ENCODE results near the gene GDPD1.
"Not testable (repeated sequence)": the region's sequence is repeated elsewhere in the genome, so short reads cannot be mapped to it uniquely, and the experiment has no call there.

The GDPD1 gene

DNA sequence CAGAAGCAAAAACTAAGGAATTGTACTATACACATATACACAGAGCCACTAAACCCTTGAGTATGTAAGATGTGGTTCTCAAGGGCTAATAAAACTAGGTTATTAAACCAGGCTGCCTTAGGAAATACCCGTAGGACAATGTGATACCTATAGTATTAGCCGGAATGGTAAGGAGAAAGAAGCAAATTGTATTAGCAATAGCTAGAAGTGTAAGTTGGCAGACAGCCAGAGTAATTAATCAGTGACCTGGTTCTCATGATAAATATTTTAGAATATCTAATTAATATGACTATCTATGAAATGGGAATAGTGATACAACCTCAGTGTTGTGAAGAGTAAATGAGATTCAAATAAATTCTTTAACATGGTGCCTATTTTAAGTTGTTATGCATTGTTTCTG is 18.6 kb downstream of the GDPD1 start:
- in situ Hi-C loops (cut with MboI; ENCODE audit: low sequenced_read_pairs), result no loop called here

DNA sequence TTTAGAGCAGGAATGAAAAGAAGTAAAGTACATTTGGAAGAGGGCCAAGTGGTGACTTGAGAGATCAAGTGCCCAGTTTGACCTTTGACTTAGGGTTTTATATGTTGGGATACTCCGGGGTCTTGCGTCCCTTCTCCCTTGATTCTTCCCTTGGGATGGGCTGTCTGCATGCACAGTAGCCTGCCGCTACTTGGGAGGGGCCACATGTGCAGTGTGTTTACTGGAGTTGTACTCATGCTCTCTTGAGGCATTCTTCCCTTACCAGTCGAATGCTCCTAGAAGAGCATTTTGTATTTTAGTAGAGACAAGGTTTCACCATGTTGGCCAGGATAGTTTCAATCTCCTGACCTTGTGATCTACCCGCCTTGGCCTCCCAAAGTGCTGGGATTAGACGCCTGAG is 23.8 kb downstream of the GDPD1 start:
- in situ Hi-C loops (cut with MboI; ENCODE audit: low sequenced_read_pairs), result no loop called here

DNA sequence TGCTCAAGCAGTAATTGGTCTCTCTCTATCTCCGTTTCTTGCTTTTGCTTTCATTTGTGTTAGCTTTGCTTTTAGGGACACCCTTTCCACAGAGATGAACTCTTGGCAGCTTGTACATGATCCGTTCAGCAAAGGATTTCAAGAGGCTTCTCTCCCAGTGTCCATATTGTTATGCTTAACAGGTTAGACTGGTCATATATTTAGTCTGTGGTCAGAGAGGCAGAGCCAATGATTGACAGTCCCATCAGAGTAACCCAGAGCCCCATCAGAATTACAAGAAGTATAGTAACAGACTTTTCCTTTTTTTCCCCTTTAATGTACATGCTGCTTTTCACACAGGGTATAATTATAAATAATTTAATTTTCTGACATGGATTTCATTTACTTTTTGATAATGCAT is 34.4 kb downstream of the GDPD1 start:
- in situ Hi-C loops (cut with MboI; ENCODE audit: low sequenced_read_pairs), result no loop called here

DNA sequence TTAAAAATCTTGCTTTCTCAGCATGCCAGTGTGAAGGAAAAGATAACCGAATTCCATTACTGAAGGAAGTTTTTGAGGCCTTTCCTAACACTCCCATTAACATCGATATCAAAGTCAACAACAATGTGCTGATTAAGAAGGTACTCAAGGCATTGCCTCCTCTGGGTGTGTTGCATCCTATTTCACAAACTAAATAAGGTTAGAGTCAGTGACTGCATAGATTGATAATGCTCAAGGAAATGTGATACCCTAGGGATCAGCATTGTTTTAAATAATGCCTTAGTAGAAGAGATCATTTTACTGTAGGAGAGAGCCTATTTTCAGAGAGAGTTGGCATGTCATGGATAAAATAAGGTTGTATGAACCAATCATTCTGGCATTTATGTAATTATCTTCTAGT is 36.8 kb downstream of the GDPD1 start:
- in situ Hi-C loops (cut with MboI; ENCODE audit: low sequenced_read_pairs), result no loop called here

DNA sequence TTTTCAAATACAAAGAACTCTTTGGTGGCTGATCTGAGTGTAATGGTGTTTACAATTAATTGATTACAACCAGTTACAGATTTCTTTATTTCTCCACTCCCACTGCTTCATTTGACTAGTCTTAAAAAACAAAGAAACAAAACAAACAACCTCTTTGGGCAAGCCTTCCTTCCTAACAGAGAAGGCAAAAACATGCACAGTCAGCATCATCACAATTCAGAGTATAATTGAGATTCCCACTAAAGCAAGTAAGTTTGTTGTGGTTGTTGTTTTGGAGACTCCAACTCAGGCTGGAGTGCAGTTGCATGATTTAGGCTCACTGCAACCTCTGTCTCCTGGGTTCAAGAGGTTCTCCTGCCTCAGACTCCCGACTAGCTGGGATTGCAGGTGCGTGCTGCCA is 40.4 kb downstream of the GDPD1 start:
- in situ Hi-C loops (cut with MboI; ENCODE audit: low sequenced_read_pairs), result no loop called here

DNA sequence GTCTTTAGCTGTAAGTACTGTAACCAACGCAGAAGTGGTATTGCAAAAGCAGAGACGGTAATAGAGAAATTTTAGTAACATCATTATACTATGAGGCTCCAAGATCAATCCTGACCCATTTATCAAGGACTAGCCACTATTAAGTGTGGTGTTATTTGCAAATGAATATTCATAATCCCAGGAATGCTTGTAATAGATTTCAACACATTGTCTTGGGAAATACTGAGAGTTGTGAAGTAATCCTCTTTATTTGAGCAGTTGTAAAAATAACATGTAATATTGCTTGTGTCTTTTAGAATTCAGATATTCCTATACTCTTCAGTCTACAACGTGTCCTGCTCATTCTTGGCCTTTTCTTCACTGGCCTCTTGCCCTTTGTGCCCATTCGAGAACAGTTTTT is 46.4 kb downstream of the GDPD1 start:
- in situ Hi-C loops (cut with MboI; ENCODE audit: low sequenced_read_pairs), result no loop called here

DNA sequence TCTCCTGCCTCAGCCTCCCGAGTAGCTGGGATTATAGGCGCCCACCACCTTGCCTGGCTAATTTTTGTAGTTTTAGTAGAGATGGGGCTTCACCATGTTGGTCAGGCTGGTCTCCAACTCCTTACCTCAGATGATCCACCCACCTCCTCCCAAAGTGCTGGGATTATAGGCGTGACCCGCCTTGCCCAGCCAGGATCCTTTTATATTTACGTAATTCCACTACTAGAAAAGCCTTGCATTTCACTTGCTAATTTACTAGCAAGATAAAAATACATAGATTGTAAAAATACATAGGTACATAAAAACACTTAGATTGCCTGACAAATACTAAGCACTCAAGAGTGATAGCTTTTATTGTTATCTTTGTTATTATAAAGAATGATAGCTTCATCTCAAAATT is 47.5 kb downstream of the GDPD1 start:
- in situ Hi-C loops (cut with MboI; ENCODE audit: low sequenced_read_pairs), result no loop called here

DNA sequence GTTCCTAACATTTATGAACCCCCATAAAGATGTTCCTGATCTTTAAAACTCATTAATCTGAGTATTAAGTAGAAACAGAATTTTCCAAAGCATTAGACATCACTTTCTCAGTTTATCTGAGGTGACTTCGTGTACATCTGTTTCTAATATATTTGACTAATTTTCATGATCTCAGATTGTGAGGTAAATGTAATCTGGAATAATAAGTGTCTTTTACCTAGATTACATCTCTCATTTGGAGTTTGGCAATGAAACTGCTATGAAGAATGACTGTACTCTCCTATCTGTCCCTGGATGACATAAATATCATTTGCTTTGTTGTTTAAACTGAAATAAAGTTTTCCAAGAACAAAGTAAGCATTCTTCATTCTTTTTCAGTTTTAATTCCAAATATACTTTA is 55.3 kb downstream of the GDPD1 start:
- in situ Hi-C loops (cut with MboI; ENCODE audit: low sequenced_read_pairs), result no loop called here

DNA sequence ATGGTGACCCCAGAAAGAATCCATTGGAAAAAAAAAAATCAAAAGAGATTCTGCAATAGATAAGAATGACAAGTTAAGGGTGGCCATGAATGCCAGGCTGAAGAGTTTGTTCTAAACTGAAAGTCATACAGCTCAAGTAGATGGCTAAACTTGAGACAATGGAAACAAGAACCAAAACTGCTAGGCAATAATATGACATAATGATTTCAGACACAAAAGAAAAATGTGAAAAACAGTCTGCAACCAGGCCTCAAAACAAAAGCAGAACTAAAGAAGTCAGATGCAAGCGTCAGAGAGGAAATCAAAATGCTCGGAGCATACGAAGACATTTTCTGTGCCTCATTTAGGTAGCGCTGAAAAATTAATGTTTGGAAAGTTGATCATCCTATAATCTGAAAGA is 56.7 kb downstream of the GDPD1 start:
- in situ Hi-C loops (cut with MboI; ENCODE audit: low sequenced_read_pairs), result no loop called here

DNA sequence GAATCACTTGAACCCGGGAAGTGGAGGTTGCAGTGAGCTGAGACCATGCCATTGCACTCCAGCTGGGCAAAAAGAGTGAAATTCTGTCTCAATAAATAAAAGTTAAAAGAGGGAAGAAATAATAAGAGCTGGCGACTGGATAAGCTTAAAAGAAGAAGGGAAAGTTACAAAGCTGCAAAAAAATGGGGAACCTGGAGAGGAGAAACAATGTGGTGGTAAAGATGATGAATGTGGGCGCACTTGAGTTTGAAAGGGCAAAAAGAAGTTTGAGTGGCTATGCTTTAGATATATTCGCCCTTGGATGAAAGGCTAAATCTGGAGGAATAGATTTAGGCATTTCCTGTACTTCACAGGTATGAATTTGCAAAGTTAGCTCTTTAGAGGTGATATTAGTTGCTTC is 58.1 kb downstream of the GDPD1 start:
- in situ Hi-C loops (cut with MboI; ENCODE audit: low sequenced_read_pairs), result no loop called here

DNA sequence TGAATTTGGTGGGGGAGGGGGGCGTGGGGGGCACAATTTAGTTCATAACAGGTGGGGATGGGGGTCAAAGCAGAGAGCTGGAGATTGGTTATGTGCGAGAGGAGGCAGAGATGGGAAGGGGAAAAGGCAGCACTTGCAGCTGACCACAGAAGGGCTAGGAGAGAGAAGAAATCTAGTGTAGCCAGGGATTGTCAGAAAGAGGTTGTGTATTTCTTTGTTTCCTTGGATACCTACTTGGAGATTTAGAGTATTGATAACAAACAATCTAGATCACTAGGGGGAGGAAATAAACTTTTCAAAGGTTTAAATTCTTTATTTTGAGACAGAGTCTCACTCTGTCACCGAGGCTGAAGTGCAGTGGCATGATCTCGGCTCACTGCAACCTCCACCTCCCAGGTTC is 64.0 kb downstream of the GDPD1 start:
- in situ Hi-C loops (cut with MboI; ENCODE audit: low sequenced_read_pairs), result no loop called here

DNA sequence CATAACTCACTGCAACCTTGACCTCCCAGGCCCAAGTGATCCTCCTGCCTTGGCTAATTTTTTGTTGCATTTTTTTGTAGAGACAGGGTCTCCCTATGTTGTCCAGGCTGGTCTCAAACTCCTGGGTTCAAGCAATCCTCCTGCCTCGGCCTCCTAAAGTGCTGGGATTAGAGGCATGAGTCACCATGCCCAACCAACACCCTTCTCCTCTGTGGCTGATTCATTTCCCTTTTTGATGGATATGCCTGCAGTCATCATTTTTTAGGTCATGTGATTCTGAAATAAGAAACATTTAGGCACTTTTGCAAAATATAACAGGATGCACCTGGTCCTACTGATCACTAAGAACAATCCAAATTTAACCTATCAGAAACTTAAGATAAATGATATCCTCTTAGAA is 67.1 kb downstream of the GDPD1 start:
- in situ Hi-C loops (cut with MboI; ENCODE audit: low sequenced_read_pairs), result no loop called here

DNA sequence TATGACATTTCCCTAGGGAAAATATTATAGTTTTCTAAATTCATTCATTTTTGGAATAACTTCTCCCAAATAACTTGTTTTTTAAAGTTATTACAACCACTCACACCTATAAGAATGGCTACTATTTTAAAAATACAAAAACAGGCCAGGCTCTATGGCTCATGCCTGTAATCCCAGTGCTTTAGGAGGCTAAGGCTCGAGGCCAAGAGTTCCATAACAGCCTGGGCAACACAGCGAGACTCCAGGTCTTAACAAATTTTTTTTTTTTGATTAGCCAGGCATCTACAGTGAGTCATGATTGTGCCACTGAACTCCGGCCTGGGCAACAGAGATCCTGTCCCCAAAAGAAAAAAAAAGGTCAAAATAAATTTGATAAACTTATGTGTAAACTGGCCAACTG is 67.6 kb downstream of the GDPD1 start:
- in situ Hi-C loops (cut with MboI; ENCODE audit: low sequenced_read_pairs), result no loop called here

DNA sequence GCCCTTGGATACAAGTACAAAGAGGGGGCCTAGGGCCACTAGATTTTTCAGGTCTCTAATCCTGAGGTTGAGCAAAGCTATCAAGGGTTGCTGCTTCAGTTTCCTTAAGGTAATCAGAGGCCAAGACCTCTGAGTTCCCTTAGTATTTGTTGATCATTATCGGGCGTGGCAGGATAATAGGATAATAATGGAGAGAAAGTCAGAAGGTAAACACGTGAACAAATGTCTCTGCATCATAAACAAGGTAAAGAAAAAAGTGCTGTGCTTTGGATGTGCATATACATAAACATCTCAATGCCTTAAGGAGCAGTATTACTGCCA is 69.6 kb downstream of the GDPD1 start:
- in situ Hi-C loops (cut with MboI; ENCODE audit: low sequenced_read_pairs), result no loop called here

DNA sequence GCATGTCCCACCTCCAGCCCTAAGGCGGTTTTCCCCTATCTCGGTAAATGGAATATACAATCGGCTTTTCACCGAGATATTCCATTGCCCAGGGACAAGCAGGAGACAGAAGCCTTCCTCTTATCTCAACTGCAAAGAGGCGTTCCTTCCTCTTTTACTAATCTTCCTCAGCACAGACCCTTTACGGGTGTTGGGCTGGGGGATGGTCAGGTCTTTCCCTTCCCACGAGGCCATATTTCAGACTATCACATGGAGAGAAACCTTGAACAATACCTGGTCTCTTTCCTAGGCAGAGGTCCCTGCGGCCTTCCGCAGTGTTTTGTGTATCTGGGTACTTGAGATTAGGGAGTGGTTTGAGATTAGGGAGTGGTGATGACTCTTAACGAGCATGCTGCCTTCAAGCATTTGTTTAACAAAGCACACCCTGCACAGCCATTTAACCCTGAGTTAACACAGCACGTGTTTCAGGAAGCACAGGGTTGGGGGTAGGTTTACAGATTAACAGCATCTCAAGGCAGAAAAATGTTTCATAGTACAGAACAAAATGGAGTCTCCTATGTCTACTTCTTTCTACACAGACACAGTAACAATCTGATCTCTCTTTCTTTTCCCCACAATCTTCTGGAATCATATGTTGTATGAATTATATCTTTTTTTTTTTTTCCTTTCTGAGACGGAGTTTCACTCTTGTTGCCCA is 70.1 kb downstream of the GDPD1 start:
- in situ Hi-C loops (cut with MboI; ENCODE audit: low sequenced_read_pairs), result not testable (repeated sequence)

DNA sequence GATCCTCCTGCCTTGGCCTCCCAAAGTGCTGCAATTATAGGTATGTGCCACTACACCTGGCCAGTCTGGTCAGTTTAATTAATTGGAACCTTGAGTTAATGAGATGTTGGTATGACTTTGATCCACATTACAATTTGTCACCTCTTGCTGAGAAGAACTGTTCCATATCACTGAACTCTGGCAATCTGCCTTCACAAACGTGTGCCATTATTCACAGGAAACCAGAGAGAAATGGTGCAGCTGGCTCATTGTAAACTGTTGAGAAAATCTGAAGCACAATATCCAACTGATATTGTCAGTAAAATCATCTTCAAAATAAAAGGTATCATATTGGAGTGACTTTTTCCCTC is 71.8 kb downstream of the GDPD1 start:
- in situ Hi-C loops (cut with MboI; ENCODE audit: low sequenced_read_pairs), result no loop called here

DNA sequence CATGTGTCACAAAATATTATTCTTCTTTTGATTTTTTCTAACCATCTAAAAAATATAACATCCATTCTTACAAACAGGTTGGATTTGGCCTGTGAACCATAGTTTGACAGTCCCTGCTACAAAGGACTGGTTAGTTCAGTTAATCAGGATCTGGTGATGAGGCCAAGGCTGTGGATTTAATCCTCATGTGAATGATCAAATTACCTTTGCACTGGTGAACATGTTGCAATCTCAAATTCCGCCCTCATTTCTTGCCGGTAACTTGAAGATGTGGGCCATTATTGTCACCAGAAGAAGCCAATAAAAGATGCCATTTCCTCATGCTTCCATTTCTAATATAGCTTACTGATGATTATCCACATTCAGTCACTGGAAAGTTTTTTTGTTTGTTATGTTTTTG is 75.9 kb downstream of the GDPD1 start:
- in situ Hi-C loops (cut with MboI; ENCODE audit: low sequenced_read_pairs), result no loop called here

DNA sequence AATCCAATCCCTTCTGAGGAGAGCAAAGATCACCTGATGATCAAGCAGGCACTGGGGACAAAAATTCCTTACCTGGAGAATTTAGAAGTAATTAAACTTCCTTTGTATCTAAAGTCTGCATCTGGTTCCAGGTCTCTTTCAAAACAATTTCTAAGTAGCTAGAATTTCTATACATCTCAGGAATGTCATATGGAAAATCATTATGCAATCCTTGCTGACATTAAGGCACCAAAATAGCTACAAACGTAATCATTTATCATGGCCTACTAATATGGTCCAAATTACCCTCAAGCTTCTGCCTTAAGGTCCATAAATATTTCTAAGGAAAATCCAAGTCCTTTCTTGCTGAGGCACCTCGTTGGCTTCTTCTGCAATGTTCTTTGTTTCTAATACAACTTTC is 78.2 kb downstream of the GDPD1 start:
- in situ Hi-C loops (cut with MboI; ENCODE audit: low sequenced_read_pairs), result no loop called here

DNA sequence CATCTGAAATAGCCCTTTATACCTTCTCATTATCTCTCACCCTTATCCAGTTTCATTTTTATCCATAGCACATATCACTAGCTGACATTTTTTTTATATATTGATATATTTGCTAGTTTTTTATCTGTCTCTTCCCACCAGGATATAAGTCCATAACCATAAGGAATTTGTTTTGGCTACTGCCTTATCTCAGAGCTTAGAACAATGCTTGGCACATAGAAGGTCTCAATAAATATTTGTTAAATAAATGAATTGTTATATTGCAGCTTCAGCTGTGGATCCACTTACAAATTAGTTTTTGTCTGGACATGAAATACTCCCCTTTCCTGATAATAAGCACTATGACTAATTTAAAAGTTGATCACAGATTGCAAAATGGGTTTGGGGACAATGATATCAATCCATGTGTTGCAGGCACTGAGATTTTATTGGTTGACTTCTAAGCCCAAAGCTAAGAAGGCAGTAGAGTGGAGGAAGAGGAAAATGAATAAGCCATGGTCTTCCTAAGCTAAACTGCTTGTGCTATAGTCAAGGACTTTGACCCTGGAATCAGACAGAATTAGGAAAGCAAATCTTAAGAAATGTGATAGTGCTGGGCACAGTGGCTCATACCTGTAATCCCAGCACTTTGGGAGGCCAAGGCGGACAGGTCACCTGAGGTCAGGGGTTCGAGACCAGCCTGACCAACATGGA is 79.2 kb downstream of the GDPD1 start:
- in situ Hi-C loops (cut with MboI; ENCODE audit: low sequenced_read_pairs), result no loop called here

DNA sequence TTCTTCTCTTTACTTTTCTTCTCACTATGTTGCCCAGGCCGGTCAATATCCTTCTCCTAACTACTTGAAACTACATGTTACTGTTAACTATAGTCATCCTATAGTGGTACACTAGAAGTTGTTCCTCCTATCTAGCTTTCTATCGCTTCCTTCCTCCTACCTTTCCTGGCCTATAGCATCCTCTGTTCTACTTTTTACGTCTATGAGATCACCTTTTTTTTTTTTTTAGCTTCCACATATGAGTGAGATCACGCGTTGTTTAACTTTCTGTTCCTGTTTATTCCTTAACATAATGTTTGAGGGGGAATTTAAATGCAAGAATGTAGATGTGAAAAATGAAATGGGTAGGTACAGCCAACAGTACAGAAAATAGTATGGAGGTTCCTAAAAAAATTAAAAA is 80.6 kb downstream of the GDPD1 start:
- in situ Hi-C loops (cut with MboI; ENCODE audit: low sequenced_read_pairs), result no loop called here

DNA sequence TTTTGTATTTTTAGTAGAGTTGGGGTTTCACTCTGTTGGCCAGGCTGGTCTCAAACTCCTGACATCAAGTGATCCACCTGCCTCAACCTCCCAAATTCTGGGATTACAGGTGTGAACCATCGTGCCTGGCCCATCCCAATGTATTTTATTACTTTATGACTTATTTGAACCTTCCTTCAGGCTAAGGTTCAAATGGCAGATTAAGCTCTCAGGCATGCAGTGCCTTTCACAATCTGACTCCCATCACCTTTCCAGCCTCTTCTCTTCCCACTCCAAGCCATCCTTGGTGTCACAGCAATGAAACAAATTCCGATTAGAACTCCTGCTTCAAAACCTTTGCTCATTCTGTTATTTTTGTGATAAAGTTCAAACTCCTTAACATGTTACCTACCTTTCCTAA is 84.5 kb downstream of the GDPD1 start:
- in situ Hi-C loops (cut with MboI; ENCODE audit: low sequenced_read_pairs), result no loop called here

DNA sequence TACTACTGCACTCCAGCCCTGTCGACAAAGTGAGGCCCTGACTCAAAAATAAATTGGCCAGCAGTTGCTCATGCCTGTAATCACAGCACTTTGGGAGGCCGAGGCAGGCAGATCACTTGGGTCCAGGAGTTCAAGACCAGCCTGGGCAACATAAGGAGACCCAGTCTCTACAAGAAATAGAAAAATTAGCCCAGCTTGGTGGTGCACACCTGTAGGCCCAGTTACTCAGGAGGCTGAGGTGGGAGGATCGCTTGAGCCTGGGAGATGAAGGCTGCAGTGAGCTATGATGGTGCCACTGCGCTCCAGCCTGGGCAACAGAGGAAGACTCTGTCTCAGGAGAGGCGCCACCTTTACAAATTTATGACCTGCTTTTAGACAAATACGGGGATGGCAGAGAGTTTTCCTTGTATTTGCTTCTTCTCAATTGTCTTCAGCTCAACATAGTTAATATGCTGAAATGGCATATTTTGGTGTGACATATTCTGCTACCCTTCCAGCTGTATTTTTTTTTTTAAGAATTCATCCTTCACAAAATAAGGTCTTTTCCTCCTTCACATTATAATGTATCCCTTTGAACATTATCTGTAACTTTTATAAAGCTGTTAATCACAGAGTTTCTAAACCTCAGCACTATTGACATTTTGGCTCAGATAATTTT is 90.1 kb downstream of the GDPD1 start:
- in situ Hi-C loops (cut with MboI; ENCODE audit: low sequenced_read_pairs), result no loop called here

DNA sequence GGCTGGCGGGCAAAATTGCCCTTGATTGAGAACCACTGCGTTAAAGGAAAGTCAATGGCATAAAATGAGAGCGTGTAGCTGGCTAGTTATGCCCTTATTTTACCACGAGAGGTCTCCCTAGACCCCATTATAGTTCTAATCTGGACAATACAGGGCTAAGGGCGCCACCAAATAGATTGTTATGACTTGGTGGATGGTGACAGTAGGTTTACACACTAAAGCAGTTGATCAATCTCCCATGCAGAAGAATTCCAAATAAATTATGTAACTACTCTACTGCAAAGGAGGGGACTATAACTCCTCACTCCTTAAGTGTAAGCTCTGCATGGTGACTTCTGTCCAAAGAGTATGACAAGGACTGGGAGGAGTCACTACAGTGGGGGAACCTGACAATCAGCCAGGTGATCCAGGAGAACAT is 90.7 kb downstream of the GDPD1 start:
- in situ Hi-C loops (cut with MboI; ENCODE audit: low sequenced_read_pairs), result no loop called here

Data from HL-60/S4 (cell line).